Measurements from ENCODE around the gene CEBPA.
A peak's percentile ranks its signal among the peaks of the same experiment; 100 is the strongest.

The CEBPA gene

GRCh38 chr19:33302175-33302973 lies at the start of gene CEBPA:
Gene CEBPA, minus strand, starts transcription at chr19:33302534. Its CDS starts 120 bp downstream, at chr19:33302414.
- in situ Hi-C loops (cut with MboI; ENCODE audit: low pct_unique_long_range_greater_than_20kb, low sequenced_read_pairs, unreplicated experiment), result no loop called here
- DNase-seq (ENCODE audit: low spot score), result peak; percentile 94
- TF ChIP-seq CTCF (IDR thresholded peaks at IDR 0.05; ENCODE audit: extremely low read depth, insufficient read depth, missing control alignments), result peak; percentile 62

GRCh38 chr19:33350538-33351309 lies 48.4 kb upstream of the CEBPA start:
- in situ Hi-C loops (cut with MboI; ENCODE audit: low pct_unique_long_range_greater_than_20kb, low sequenced_read_pairs, unreplicated experiment), result no loop called here
- TF ChIP-seq CTCF (IDR thresholded peaks at IDR 0.05; ENCODE audit: extremely low read depth, insufficient read depth, missing control alignments), result no peak
- no peak for DNase-seq (ENCODE audit: low spot score)

DNA sequence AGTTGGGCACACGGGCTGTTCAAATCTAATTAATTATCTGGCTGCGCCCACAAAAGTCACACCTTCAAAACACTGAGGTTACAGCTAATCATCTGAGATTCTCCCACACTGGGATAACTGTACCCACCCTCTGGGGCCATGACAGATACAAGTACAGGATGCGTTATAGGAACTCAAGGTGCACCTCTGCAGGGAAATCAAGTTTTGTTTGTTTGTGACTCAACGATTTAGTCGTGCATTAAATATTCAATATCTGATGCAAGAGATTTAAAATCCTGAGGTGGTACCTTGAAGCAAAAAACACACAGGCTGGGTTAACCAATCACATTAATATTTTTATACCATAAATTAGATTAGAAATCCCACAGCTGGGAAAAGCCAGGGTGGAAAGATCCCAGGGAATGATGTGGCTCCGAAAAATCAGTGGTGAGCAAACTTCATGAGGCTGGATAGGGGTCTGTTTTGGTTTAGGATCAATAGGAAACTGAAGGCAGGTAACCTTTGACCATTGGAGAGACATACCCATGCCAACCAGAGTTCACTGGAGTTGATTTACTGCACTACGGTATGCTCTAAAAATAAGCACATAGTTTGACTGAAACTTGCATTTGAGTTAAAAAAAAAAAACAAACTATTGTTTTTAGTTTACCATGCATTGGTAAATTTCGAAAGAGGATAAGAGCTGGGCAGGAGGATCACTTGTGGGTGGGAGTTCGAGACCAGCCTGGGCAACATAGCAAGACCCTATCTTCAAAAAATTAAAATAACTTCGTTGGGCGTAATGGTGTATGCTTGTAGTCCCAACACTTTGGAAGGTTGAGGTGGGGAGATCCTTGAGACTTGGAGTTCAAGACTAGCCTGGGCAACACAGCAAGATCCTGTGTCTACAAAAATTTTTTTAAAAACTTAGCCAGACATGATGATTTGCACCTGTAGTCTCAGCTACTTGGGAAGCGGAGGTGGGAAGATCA lies 47.3 kb upstream of the CEBPA start:
- in situ Hi-C loops (cut with MboI; ENCODE audit: low pct_unique_long_range_greater_than_20kb, low sequenced_read_pairs, unreplicated experiment), result no loop called here
- DNase-seq (ENCODE audit: low spot score), result no peak
- TF ChIP-seq CTCF (IDR thresholded peaks at IDR 0.05; ENCODE audit: extremely low read depth, insufficient read depth, missing control alignments), result no peak

GRCh38 chr19:33348301-33349010 lies 46.1 kb upstream of the CEBPA start:
- DNase-seq (ENCODE audit: low spot score), result no peak
- no peak for TF ChIP-seq CTCF (IDR thresholded peaks at IDR 0.05; ENCODE audit: extremely low read depth, insufficient read depth, missing control alignments)
- in situ Hi-C loops (cut with MboI; ENCODE audit: low pct_unique_long_range_greater_than_20kb, low sequenced_read_pairs, unreplicated experiment), result no loop called here

DNA sequence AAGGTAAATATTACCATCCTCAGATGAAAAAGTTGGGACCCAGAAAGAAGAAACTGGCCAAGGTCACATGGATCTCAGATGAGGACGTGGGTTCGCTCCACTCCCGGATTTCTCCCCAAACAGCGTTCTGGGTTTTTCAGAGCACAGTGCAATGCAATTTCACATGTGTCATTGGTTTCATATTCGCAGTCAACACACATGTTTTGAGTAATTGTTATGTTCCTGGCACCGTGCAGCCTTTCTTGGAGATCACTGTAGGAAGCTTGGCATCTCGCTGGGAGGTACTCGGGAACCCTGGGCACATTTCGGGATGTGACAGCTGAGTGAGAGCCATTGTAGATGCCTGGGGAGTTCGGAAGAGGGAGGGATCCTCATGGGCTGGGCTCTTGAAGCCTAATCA lies 45.0 kb upstream of the CEBPA start:
- no peak for TF ChIP-seq CTCF (IDR thresholded peaks at IDR 0.05; ENCODE audit: extremely low read depth, insufficient read depth, missing control alignments)
- in situ Hi-C loops (cut with MboI; ENCODE audit: low pct_unique_long_range_greater_than_20kb, low sequenced_read_pairs, unreplicated experiment), result no loop called here
- DNase-seq (ENCODE audit: low spot score), result no peak
